SK-N-SH (cell line): ENCODE results near the gene MRNIP.

Experiments
- CTCF ChIP-seq: fragments of 200-600 bp; sonication (generic); IDR thresholded peaks from 2 replicates; pipeline ENCODE4 v1.6.1; 2017; ENCODE audit warnings: antibody characterized with exemption, mild to moderate bottlenecking, moderate library complexity
- ELF1 ChIP-seq: IDR thresholded peaks from 2 replicates; pipeline ENCODE4 v1.4.0; 2012
- GABPA ChIP-seq: IDR thresholded peaks from 2 replicates; pipeline ENCODE4 v1.4.0; 2012; ENCODE audit warnings: low read depth, mild to moderate bottlenecking
- MEF2A ChIP-seq: IDR thresholded peaks from 2 replicates; pipeline ENCODE4 v1.4.0; 2012; ENCODE audit warnings: low read depth, borderline replicate concordance
- NRF1 ChIP-seq: IDR thresholded peaks from 2 replicates; pipeline ENCODE4 v1.6.1; 2012; ENCODE audit warnings: low read depth, mild to moderate bottlenecking, low read length
- RCOR1 ChIP-seq: fragments of 150-350 bp; IDR thresholded peaks from 2 replicates; pipeline ENCODE4 v1.6.1; 2017; ENCODE audit warnings: antibody characterized with exemption, low read length
- USF2 ChIP-seq: fragments of 150-350 bp; IDR thresholded peaks from 2 replicates; pipeline ENCODE4 v1.6.1; 2017; ENCODE audit warnings: antibody characterized with exemption, low read length, low read depth, borderline replicate concordance
- YY1 ChIP-seq: IDR thresholded peaks from 2 replicates; pipeline ENCODE4 v1.4.0; 2012; ENCODE audit warnings: low read depth, mild to moderate bottlenecking

- TF ChIP-seq CTCF (no peak), USF2 (no peak), ELF1 (no peak), NRF1 (no peak), GABPA (no peak), MEF2A (no peak), YY1 (no peak), RCOR1 (no peak)
Observed at GRCh38 chr5:179868541-179868940, 9.9 kb upstream of the MRNIP start.
